Chondrocyte (in vitro differentiated cells): Measurements from ENCODE around the gene CLK3. TPM values are rescaled to one million over a fixed set of nuclear protein-coding genes. Genes with fewer than 3 reads are reported as not detected.

Experiments used
- DNase-seq: peaks from one replicate; pipeline ENCODE4 v3.0.0; 2021; ENCODE audit warnings: mixed read lengths, low spot score
- H3K27ac Mint-ChIP-seq: one replicate; pipeline ENCODE4 v1.8.0; 2021; ENCODE audit warnings: mild to moderate bottlenecking, moderate library complexity, mixed read lengths; ENCODE audit not compliant: unreplicated experiment
- H3K27me3 Mint-ChIP-seq: 2 replicates; pipeline ENCODE4 v1.8.0; 2021; ENCODE audit warnings: low read depth, mixed read lengths
- H3K36me3 Mint-ChIP-seq: 2 replicates; pipeline ENCODE4 v1.8.0; 2021; ENCODE audit warnings: low read depth, mixed read lengths
- H3K4me1 Mint-ChIP-seq: 2 replicates; pipeline ENCODE4 v1.8.0; 2021; ENCODE audit warnings: low read depth, mild to moderate bottlenecking, mixed read lengths
- H3K4me3 Mint-ChIP-seq: one replicate; pipeline ENCODE4 v1.8.0; 2021; ENCODE audit warnings: mild to moderate bottlenecking, moderate library complexity, mixed read lengths; ENCODE audit not compliant: unreplicated experiment
- H3K9me3 Mint-ChIP-seq: 2 replicates; pipeline ENCODE4 v1.8.0; 2021; ENCODE audit warnings: low read depth, mixed read lengths
- CTCF ChIP-seq: fragments of 200-600 bp; sonication (generic); IDR thresholded peaks from 2 replicates; pipeline ENCODE4 v1.5.0; 2021; ENCODE audit warnings: antibody characterized with exemption, mild to moderate bottlenecking, moderate library complexity
- total RNA-seq: library from RNA; stranded (reverse); gene quantifications from 3 replicates; pipeline ENCODE4 v1.2.1, GENCODE V29; 2021

Gene CLK3
- total RNA-seq, 1 donor from 2014 or later: 48.6 TPM

GRCh38 chr15:74616996-74617395 is 1.4 kb downstream of the CLK3 start:
- H3K27ac Mint-ChIP-seq: peak overlapping the region; percentile 89
- DNase-seq: no peak
- H3K36me3 Mint-ChIP-seq: peaks cover 9% of the 10 kb centered on the region
- TF ChIP-seq CTCF: no peak
- no peaks in the 10 kb centered on the region for H3K27me3 Mint-ChIP-seq
- H3K9me3 Mint-ChIP-seq: no peaks in the 10 kb centered on the region
- H3K4me3 Mint-ChIP-seq: peak overlapping the region; percentile 92
- peaks cover 28% of the 10 kb centered on the region for H3K4me1 Mint-ChIP-seq

GRCh38 chr15:74618841-74619596 is 3.4 kb downstream of the CLK3 start:
- no peak for DNase-seq
- Mint-ChIP-seq H3K4me3 (no peak overlapping the region), H3K27me3 (no peaks in the 10 kb centered on the region), H3K36me3 (peaks cover 18% of the 10 kb centered on the region), H3K9me3 (no peaks in the 10 kb centered on the region), H3K4me1 (peaks cover 28% of the 10 kb centered on the region), H3K27ac (peak overlapping the region; percentile 27)
- TF ChIP-seq CTCF: no peak

GRCh38 chr15:74619916-74620635 is 4.4 kb downstream of the CLK3 start:
- Mint-ChIP-seq H3K27me3 (no peaks in the 10 kb centered on the region), H3K36me3 (peaks cover 21% of the 10 kb centered on the region), H3K9me3 (no peaks in the 10 kb centered on the region), H3K4me3 (no peak overlapping the region), H3K27ac (no peak overlapping the region), H3K4me1 (peaks cover 28% of the 10 kb centered on the region)
- DNase-seq: no peak
- TF ChIP-seq CTCF: no peak

- no peak overlapping the region for H3K4me3 Mint-ChIP-seq
- TF ChIP-seq CTCF: peak; percentile 96
Observed at GRCh38 chr15:74620636-74621545, 5.3 kb downstream of the CLK3 start.

GRCh38 chr15:74621546-74621920 is 5.9 kb downstream of the CLK3 start:
- no peak for DNase-seq
- H3K4me3 Mint-ChIP-seq: no peak overlapping the region
- H3K27me3 Mint-ChIP-seq: no peaks in the 10 kb centered on the region
- H3K36me3 Mint-ChIP-seq: peaks cover 26% of the 10 kb centered on the region
- H3K9me3 Mint-ChIP-seq: no peaks in the 10 kb centered on the region
- no peak for TF ChIP-seq CTCF
- H3K4me1 Mint-ChIP-seq: peaks cover 25% of the 10 kb centered on the region
- H3K27ac Mint-ChIP-seq: no peak overlapping the region

More at GRCh38 chr15:74620636-74621545, 5.3 kb downstream of the CLK3 start:
- H3K27ac Mint-ChIP-seq: no peak overlapping the region
- no peaks in the 10 kb centered on the region for H3K27me3 Mint-ChIP-seq
- no peaks in the 10 kb centered on the region for H3K9me3 Mint-ChIP-seq
- no peak for DNase-seq
- H3K4me1 Mint-ChIP-seq: peaks cover 28% of the 10 kb centered on the region
- peaks cover 26% of the 10 kb centered on the region for H3K36me3 Mint-ChIP-seq
